GM06990 (cell line): Measurements from ENCODE around the gene AFF1.

Experiments
- DNase-seq: peaks from one replicate; pipeline ENCODE4 v3.0.0-alpha.2; 2011; ENCODE audit not compliant: insufficient read length; ENCODE audit errors: extremely low read depth
- H3K27me3 ChIP-seq: replicated peaks from 2 replicates; pipeline ENCODE4 v1.6.0; 2011; ENCODE audit warnings: low read length; ENCODE audit not compliant: control insufficient read depth, insufficient read depth
- H3K36me3 ChIP-seq: 2 replicates; pipeline ENCODE4 v1.5.1; 2011; ENCODE audit warnings: low read length; ENCODE audit not compliant: control insufficient read depth, insufficient read depth
- H3K4me3 ChIP-seq: replicated peaks from 2 replicates; pipeline ENCODE4 v1.5.1; 2011; ENCODE audit warnings: low read depth, mild to moderate bottlenecking, control low read depth, low read length
- CTCF ChIP-seq: IDR thresholded peaks from 2 replicates; pipeline ENCODE4 v1.5.1; 2011; ENCODE audit warnings: low read length, control low read depth, mild to moderate bottlenecking, inconsistent platforms; ENCODE audit not compliant: insufficient read depth, poor library complexity, severe bottlenecking

AFF1 gene

GRCh38 chr4:86970447-86971354 lies 35.9 kb downstream of the AFF1 start:
- Histone ChIP-seq H3K27me3 (no peaks in the 10 kb centered on the region), H3K36me3 (no peaks in the 10 kb centered on the region), H3K4me3 (no peak overlapping the region)
- no peak for TF ChIP-seq CTCF
- no peak for DNase-seq

DNA sequence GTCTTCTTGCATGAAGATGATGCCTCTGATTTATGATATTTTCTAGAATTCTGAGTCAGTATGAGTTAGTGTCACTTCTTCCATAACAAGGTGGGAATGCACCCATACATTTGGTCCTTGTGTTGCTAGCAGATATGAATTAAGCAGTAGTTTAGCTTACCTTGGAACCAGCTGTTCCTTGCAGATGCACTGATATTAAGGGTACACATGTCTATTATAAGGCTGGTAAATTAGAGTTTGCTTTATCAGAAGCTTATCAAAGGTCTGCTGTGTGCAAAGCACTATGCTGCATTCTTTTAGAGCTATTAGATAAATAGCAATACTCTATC lies 36.5 kb downstream of the AFF1 start:
- TF ChIP-seq CTCF = no peak
- H3K36me3 ChIP-seq = no peaks in the 10 kb centered on the region
- no peak for DNase-seq
- H3K27me3 ChIP-seq = no peaks in the 10 kb centered on the region
- no peak overlapping the region for H3K4me3 ChIP-seq

GRCh38 chr4:86972997-86973396 lies 38.2 kb downstream of the AFF1 start:
- TF ChIP-seq CTCF = no peak
- no peak for DNase-seq
- no peak overlapping the region for H3K4me3 ChIP-seq
- no peaks in the 10 kb centered on the region for H3K36me3 ChIP-seq
- no peaks in the 10 kb centered on the region for H3K27me3 ChIP-seq

GRCh38 chr4:86973668-86974067 lies 38.9 kb downstream of the AFF1 start:
- DNase-seq = no peak
- TF ChIP-seq CTCF = no peak
- Histone ChIP-seq H3K27me3 (no peaks in the 10 kb centered on the region), H3K36me3 (no peaks in the 10 kb centered on the region), H3K4me3 (no peak overlapping the region)

DNA sequence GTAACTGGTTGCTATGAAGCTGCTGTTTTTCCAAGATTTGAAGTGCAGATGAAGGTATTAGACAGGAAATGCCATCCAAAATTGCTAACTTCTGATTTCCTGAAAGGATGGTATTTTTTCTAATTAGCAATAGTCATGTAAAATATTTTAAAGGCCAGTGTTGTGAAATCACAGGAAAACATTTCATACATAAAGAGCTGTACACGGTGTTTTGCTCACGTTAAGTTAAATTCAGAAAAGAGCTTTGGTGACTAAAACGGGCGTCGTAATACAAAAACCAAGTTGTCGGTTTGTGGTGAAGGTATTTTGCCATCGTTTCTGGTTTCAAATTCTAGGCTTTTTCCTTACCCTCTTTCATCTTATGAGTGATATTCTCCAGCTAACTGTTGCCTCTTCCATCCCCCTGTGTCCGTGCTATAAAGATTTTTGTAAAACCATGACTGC lies 39.8 kb downstream of the AFF1 start:
- Histone ChIP-seq H3K36me3 (no peaks in the 10 kb centered on the region), H3K27me3 (no peaks in the 10 kb centered on the region), H3K4me3 (no peak overlapping the region)
- TF ChIP-seq CTCF = no peak
- DNase-seq = no peak
